ES-I3 (cell line): Measurements from ENCODE around the gene ENTREP1.

Source experiments
- H3K36me3 ChIP-seq: 2 replicates; pipeline ENCODE4 v1.6.1; 2013; ENCODE audit warnings: mild to moderate bottlenecking, low read length, control low read depth, moderate library complexity; ENCODE audit not compliant: insufficient read depth
- H3K4me1 ChIP-seq: 2 replicates; pipeline ENCODE4 v1.6.1; 2013; ENCODE audit warnings: mild to moderate bottlenecking, control low read depth, low read length; ENCODE audit not compliant: insufficient read depth
- H3K9ac ChIP-seq: 2 replicates; pipeline ENCODE4 v1.6.1; 2013; ENCODE audit warnings: low read depth, mild to moderate bottlenecking, low read length, moderate library complexity
- H3K9me3 ChIP-seq: 2 replicates; pipeline ENCODE4 v1.6.1; 2013; ENCODE audit warnings: mild to moderate bottlenecking, low read length, moderate library complexity; ENCODE audit not compliant: control insufficient read depth, insufficient read depth

Gene ENTREP1

DNA sequence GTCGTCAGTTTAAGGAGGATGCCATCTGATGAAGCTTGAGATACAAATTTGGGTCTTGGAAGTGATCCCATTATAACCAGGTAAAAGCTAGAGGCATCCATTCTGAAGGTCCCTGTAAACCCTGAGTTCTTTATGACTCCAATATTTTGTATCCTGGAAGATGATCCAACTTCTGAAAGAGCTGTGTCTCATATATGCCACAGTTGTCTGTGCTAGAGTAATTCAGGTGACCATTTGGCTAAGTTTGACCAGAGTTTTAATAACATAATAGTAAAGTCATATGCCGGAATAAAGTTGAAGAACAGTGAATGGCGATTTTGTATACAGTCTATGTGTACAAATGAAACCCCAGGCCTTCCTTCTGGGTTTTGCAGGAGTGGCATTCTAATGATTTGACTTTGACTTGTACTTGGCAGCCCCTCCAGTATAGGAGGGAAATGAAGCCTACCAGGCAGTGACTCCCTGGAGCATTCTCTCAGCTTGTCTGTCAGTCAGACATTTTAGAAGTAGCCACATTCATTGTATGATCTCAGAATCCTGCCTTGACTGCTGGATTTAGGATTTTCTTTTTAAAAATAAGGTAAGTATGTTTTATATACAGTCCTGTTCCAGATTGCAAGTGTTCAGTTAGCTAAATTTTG lies 39.6 kb downstream of the ENTREP1 start:
- H3K4me1 ChIP-seq: no peaks in the 10 kb centered on the region; the same call in 1 of the 2 replicates
- no peaks in the 10 kb centered on the region; the same call in 1 of the 2 replicates for H3K36me3 ChIP-seq
- no peaks in the 10 kb centered on the region for H3K9me3 ChIP-seq
- H3K9ac ChIP-seq: no peak overlapping the region

DNA sequence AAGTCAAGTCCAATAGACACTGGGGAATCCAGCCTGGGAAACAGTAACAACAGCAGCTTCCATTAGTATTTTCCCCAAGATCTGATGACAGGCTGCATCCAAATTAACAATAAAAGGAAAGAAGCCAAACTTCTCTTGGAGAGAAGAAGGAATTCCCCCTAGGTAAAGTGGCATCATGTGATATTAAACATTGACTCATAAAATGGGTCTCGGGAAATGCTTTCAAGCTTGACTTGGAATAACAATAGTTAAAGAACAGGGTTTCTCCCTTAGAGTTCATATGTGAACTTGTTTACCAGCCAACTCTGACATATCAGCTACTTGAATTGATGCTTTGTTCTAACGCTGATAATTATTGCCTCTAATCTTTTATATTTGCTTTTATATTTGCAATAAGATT lies 45.4 kb downstream of the ENTREP1 start:
- Histone ChIP-seq H3K4me1 (peaks cover 7% of the 10 kb centered on the region; the same call in 1 of the 2 replicates), H3K9ac (no peak overlapping the region), H3K36me3 (no peaks in the 10 kb centered on the region), H3K9me3 (no peaks in the 10 kb centered on the region)

DNA sequence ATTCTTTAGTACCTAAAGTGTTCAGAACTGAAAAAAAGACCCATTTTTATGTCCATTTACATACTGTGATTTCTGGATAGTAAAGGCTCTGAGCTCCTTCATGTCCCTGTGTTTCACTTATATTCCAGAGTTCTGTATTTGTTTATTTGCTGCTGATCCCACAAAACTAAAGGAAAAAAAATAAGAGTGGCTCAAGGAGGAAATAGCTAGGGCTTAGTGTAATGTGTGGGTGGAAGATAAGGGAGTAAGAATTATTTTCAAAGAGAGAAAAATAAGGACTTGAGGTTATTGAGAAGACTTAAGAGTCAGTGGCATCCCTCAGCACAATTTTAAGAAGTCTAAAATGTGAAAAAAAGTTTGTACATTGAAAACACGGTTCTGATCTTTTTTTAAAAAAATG lies 46.0 kb downstream of the ENTREP1 start:
- peaks cover 9% of the 10 kb centered on the region for H3K4me1 ChIP-seq
- no peaks in the 10 kb centered on the region for H3K36me3 ChIP-seq
- no peaks in the 10 kb centered on the region for H3K9me3 ChIP-seq
- H3K9ac ChIP-seq: no peak overlapping the region

DNA sequence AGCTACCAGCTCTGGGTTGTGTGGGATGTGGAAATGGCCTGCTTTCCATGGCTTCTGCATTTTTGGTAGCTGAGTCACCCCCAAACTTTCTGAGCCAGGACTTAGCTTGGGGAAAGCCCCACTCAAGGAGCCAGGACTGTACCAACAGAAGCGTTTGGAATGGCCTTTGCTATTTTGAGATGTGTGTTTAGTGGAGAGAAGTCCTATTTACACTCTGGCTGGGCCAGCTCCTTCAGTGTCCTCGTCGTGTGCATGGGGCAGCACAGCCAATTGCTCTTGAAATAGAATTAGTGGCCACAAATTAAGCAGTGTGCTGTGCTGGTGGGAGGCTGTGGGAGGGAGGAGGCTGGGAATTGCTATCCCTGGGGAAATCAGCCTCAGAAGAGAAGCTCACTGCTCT lies 51.6 kb downstream of the ENTREP1 start:
- H3K9me3 ChIP-seq: no peaks in the 10 kb centered on the region
- no peaks in the 10 kb centered on the region for H3K36me3 ChIP-seq
- H3K9ac ChIP-seq: no peak overlapping the region
- peaks cover 14% of the 10 kb centered on the region; the same call in 1 of the 2 replicates for H3K4me1 ChIP-seq

DNA sequence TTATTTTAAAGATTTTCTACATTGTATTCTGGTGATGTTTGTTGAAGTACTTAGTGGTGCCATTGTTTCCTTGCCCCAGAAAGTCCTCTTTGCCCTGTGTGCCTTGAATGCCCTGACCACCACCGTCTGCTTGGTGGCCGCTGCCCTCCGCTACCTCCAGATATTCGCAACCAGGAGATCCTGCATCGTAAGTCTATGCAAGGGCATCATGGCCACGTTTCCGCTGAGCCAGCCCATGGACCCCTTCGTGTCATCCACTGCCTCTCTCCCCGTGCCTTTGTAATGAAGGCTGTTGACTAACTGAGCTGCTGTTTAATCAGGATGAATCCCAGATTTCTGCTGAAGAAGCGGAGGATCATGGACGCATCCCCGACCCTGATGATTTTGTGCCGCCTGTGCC lies 52.3 kb downstream of the ENTREP1 start:
- Histone ChIP-seq H3K4me1 (peaks cover 14% of the 10 kb centered on the region; the same call in 1 of the 2 replicates), H3K9ac (no peak overlapping the region), H3K36me3 (no peaks in the 10 kb centered on the region), H3K9me3 (no peaks in the 10 kb centered on the region)

DNA sequence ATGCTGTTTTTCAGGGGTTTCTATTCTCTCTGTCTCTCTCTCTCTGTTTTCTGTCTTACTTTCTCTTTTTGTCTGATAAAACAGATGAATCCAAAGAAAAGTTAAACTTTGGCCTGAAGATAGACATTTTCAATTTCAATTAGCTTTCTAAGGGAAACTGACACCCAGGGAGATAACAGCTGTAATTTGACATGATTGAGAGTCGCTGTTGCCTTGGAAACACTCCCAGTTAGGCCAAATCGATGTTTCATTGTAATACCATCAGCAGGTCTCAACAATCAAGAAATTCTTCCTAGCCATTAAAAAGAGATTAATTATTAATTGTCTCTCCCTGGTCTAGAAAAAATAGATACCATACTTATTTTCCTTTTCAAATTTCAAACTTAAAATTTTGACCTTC lies 53.0 kb downstream of the ENTREP1 start:
- no peak overlapping the region for H3K9ac ChIP-seq
- no peaks in the 10 kb centered on the region for H3K36me3 ChIP-seq
- peaks cover 14% of the 10 kb centered on the region; the same call in 1 of the 2 replicates for H3K4me1 ChIP-seq
- no peaks in the 10 kb centered on the region for H3K9me3 ChIP-seq

DNA sequence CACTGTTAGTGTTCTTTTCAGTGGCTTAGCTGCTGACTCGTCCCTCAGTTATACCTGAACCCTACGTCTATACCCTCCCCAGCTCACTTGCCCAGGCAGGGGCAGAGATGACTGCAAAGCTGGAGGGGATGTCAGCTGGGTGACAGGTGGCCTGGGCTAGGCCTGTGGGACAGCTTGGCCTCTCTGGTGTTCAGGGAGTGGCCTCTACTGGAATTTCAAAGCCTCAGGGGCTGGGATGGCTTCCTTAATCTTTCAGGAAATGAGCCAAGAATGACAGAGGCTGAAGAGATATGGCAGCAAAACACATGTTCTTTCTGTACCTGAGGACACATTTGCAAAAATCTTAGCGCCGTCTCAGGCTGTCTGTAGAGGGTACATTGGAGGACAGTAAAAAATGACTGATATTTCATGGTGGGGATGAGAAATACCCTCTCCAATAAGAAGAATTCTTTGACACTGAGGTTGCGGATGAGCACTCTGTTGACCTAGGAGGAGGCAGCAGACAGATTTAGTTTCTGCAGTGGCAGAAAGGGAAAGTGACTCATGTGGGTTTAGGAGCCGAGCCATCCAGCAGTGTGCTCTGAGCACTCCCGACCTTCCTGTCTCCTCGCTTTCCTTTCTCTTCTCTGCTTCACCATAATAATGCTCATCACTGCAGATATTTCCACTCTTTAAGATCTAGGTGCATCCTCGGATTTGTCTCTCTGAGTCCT lies 54.4 kb downstream of the ENTREP1 start:
- no peak overlapping the region for H3K9ac ChIP-seq
- H3K36me3 ChIP-seq: peaks cover 4% of the 10 kb centered on the region; the same call in 1 of the 2 replicates
- H3K4me1 ChIP-seq: peaks cover 14% of the 10 kb centered on the region; the same call in 1 of the 2 replicates
- no peaks in the 10 kb centered on the region for H3K9me3 ChIP-seq

DNA sequence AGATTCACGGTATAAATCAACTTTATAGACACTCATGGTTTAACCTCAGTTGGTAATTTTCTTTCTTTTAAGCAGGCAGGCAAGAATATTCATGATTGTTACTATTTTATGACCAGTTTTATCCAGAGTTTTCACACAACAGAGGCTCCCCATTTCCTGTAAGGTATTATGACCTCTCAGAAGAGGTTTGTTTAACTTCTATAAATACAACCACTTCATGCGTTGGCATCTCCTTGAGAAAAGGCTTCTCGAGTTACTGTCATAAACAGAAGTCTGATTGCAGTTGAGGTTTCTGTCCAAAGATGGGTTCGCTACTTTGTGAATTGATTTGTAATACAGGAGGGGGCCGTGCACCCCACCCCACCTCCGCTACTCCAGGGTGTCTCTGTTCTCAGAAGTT lies 55.3 kb downstream of the ENTREP1 start:
- Histone ChIP-seq H3K9ac (no peak overlapping the region), H3K9me3 (no peaks in the 10 kb centered on the region), H3K4me1 (peaks cover 17% of the 10 kb centered on the region), H3K36me3 (peaks cover 4% of the 10 kb centered on the region; the same call in 1 of the 2 replicates)

DNA sequence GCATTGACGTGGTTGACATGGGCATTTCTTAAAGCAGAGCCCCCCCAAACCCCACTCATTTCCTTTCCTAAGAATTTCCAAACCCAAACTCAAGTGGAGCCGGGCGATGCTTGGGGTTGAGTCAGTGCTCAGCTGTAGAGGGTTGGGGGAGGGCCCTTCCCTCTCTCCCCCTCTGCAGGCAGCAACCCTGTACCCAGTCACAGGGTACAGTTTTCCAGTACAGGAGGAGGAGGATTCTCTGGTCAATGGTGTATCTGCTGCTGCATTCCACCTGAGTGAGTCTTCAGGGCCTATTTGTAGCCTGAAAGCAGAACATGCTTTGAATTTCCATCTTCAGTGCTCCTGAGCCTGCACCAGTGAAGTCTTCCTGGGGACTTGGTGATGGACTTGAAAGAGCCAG lies 55.8 kb downstream of the ENTREP1 start:
- H3K36me3 ChIP-seq: peaks cover 4% of the 10 kb centered on the region; the same call in 1 of the 2 replicates
- H3K9ac ChIP-seq: no peak overlapping the region

DNA sequence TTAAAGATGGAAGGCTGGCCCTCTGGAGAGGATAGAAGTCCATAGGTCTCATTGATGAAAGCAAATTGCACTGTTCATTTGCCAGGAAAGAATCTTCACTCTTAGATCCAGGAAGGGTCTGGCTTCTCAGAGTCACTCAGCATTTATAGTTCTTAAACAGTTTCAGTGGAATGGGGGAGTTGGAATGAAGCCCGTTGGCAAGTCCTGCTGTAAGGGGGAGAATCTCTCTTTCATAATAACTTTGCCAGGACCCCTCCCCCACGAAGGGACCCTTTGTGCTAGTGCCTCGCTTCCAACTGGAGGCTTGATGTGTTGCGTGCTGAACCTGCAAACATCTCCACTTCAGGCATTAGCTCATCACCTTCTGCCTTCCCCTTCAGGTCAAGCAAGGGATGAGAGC lies 57.1 kb downstream of the ENTREP1 start:
- no peaks in the 10 kb centered on the region for H3K9me3 ChIP-seq
- peaks cover 7% of the 10 kb centered on the region for H3K4me1 ChIP-seq
- H3K36me3 ChIP-seq: peaks cover 10% of the 10 kb centered on the region
- no peak overlapping the region for H3K9ac ChIP-seq

More for the DNA sequence above, 55.8 kb downstream of the ENTREP1 start:
- Histone ChIP-seq H3K9me3 (no peaks in the 10 kb centered on the region), H3K4me1 (peaks cover 18% of the 10 kb centered on the region)

DNA sequence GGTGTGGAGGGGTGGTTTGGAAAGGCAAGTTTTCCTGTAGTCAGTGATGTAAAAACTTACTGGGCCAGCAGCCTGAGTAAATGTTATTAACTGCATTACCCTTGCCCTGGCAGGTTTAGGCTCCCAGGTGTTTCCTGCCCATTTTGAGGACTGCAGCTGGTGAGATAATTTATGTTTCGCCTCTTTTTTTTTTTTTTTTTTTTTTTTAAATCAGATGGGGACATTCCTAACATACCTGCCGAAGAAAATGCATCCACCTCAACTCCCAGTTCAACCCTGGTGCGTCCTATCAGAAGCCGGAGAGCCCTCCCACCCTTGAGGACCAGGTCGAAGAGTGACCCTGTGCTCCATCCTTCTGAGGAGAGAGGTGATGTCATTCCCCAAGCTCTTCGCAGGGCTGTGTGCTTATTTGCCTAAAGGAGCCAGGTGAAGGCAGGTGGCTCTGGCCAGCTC lies 60.6 kb downstream of the ENTREP1 start:
- Histone ChIP-seq H3K4me1 (peaks cover 4% of the 10 kb centered on the region), H3K36me3 (peaks cover 12% of the 10 kb centered on the region), H3K9me3 (no peaks in the 10 kb centered on the region), H3K9ac (no peak overlapping the region)

DNA sequence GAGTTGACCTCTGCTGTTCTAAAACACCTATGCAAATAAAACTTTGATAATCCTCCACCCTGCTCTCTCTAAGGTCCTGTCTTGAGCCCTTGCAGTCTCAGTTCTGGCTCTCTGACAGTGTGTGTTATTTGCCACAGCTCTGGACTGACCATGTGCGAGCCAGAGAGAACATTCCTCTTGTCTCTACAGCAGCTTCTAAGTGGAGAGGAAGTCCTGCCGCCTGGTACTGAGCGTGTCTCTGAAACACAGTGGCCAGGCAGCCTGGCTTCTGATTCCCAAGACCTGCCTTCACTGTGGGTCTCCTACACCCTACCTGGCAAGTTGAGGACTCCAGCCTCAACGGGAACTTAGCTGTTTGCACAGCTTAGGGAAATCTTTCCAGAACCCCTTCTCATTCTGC lies 61.6 kb downstream of the ENTREP1 start:
- H3K36me3 ChIP-seq: peaks cover 17% of the 10 kb centered on the region
- peaks cover 4% of the 10 kb centered on the region for H3K4me1 ChIP-seq
- H3K9ac ChIP-seq: no peak overlapping the region
- H3K9me3 ChIP-seq: no peaks in the 10 kb centered on the region

DNA sequence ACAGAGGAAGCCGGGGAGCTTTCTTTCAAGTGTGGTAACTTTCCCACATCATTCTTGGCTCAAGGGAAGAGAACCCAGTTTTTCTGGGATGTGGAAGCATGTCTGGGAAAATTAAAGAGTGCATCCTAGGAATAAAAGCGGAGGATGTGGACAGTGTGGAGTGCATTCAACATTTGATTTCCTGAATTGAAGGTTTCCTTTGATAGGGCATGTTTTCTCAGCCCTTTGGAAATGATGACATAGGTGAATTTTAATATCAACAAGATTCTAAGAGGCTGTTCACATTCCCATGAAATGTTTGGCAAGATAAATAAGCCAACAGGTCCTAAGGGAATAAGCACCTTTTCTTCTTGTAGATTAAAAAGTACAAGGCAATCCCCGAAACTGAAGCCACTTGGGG lies 63.6 kb downstream of the ENTREP1 start:
- H3K36me3 ChIP-seq: peaks cover 14% of the 10 kb centered on the region
- no peak overlapping the region for H3K9ac ChIP-seq
- H3K4me1 ChIP-seq: peaks cover 4% of the 10 kb centered on the region
- H3K9me3 ChIP-seq: no peaks in the 10 kb centered on the region

DNA sequence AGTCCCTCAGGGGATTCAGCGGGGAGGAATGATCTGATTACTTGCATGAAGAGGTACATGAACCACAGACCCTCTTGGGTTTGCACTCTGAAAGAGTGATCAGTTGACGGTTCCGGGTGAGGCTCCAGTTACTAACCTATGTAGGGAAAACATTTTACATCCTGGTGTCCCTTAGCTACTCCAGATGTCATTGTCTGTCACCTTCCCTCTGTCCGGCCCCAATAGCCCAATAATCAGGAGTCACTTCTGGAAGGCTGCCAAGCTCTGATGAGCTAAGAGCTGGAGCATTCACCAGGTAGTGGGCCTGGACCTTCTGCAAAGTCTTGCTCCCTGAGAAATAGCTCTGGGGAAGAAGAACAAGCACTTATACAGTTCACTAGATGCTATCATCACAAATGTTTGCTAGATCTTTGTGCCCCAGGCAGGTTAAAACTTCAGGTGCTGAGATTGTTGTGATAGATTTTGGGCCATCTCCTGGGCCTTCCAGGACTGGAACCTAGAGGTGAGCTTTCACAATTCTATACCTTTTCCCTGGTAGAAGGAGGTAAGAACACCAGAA lies 64.5 kb downstream of the ENTREP1 start:
- Histone ChIP-seq H3K4me1 (peaks cover 4% of the 10 kb centered on the region), H3K9me3 (no peaks in the 10 kb centered on the region), H3K36me3 (peaks cover 13% of the 10 kb centered on the region), H3K9ac (no peak overlapping the region)

DNA sequence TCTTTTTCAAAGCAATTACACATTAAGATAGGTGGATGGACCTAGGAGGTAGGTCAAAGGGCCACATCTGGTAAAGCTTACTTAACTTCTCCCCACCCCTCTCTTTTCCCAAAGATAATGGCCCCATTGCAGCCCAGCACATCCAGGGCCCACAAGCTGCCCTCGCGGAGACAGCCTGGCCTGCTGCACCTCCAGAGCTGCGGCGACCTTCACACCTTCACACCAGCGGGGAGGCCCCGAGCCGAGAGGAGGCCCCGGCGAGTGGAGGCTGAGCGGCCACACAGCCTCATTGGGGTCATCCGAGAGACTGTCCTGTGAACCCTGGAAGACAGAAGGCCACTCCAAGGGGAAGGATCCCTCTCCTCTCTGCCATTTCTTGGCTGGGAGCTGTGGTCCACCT lies 66.5 kb downstream of the ENTREP1 start:
- H3K4me1 ChIP-seq: no peaks in the 10 kb centered on the region; the same call in 1 of the 2 replicates
- H3K9ac ChIP-seq: no peak overlapping the region
- peaks cover 13% of the 10 kb centered on the region for H3K36me3 ChIP-seq
- no peaks in the 10 kb centered on the region for H3K9me3 ChIP-seq
